Measurements from ENCODE around the gene EYS. TPM values are rescaled to one million over a fixed set of nuclear protein-coding genes. Genes with fewer than 3 reads are reported as not detected.
A peak's percentile ranks its signal among the peaks of the same experiment; 100 is the strongest.
"Not testable (repeated sequence)": the region's sequence is repeated elsewhere in the genome, so short reads cannot be mapped to it uniquely, and the experiment has no call there.

Gene EYS
- total RNA-seq, 1 experiment from 2014 or later, result 0.13 TPM

GRCh38 chr6:63828678-63829077 lies 1878.3 kb downstream of the EYS start:
- not testable (repeated sequence) for DNase-seq (ENCODE audit: low spot score)

- DNase-seq (ENCODE audit: low spot score), result no peak
Observed at GRCh38 chr6:63824722-63825121, 1882.3 kb downstream of the EYS start.

GRCh38 chr6:63821442-63821841 lies 1885.6 kb downstream of the EYS start:
- DNase-seq (ENCODE audit: low spot score), result no peak

- DNase-seq (ENCODE audit: low spot score), result no peak
Observed at GRCh38 chr6:63819831-63820230, 1887.2 kb downstream of the EYS start.

GRCh38 chr6:63817492-63818050 lies 1889.5 kb downstream of the EYS start:
- no peak for DNase-seq (ENCODE audit: low spot score)

GRCh38 chr6:63816982-63817436 lies 1890.0 kb downstream of the EYS start:
- DNase-seq (ENCODE audit: low spot score), result peak; percentile 8

GRCh38 chr6:63816401-63816981 lies 1890.5 kb downstream of the EYS start:
- DNase-seq (ENCODE audit: low spot score), result no peak

GRCh38 chr6:63814459-63814858 lies 1892.6 kb downstream of the EYS start:
- no peak for DNase-seq (ENCODE audit: low spot score)

GRCh38 chr6:63813566-63814120 lies 1893.4 kb downstream of the EYS start:
- DNase-seq (ENCODE audit: low spot score), result no peak

- DNase-seq (ENCODE audit: low spot score), result no peak
Observed at GRCh38 chr6:63808576-63808975, 1898.5 kb downstream of the EYS start.

GRCh38 chr6:63807056-63807455 lies 1900.0 kb downstream of the EYS start:
- DNase-seq (ENCODE audit: low spot score), result no peak

GRCh38 chr6:63806573-63806913 lies 1900.5 kb downstream of the EYS start:
- DNase-seq (ENCODE audit: low spot score), result no peak

GRCh38 chr6:63805808-63806572 lies 1901.0 kb downstream of the EYS start:
- peak; percentile 73 for DNase-seq (ENCODE audit: low spot score)

GRCh38 chr6:63805345-63805744 lies 1901.7 kb downstream of the EYS start:
- no peak for DNase-seq (ENCODE audit: low spot score)

- peak; percentile 14 for DNase-seq (ENCODE audit: low spot score)
Observed at GRCh38 chr6:63804381-63804956, 1902.6 kb downstream of the EYS start.

- DNase-seq (ENCODE audit: low spot score), result no peak
Observed at GRCh38 chr6:63803371-63803770, 1903.7 kb downstream of the EYS start.

GRCh38 chr6:63802606-63803206 lies 1904.3 kb downstream of the EYS start:
- DNase-seq (ENCODE audit: low spot score), result peak; percentile 50

- not testable (repeated sequence) for DNase-seq (ENCODE audit: low spot score)
Observed at GRCh38 chr6:63800386-63800785, 1906.6 kb downstream of the EYS start.

GRCh38 chr6:63799813-63800212 lies 1907.2 kb downstream of the EYS start:
- no peak for DNase-seq (ENCODE audit: low spot score)

GRCh38 chr6:63799313-63799712 lies 1907.7 kb downstream of the EYS start:
- no peak for DNase-seq (ENCODE audit: low spot score)

- no peak for DNase-seq (ENCODE audit: low spot score)
Observed at GRCh38 chr6:63798378-63798777, 1908.6 kb downstream of the EYS start.

GRCh38 chr6:63797721-63798120 lies 1909.3 kb downstream of the EYS start:
- DNase-seq (ENCODE audit: low spot score), result no peak

Measured in HT-29 (cell line).